ENCODE results near the gene MVB12A.

MVB12A gene

GRCh38 chr19:17405250-17406045, 14.4 kb upstream of the MVB12A start, which contains the start of gene BST2:
TSS of gene BST2 (minus strand) at chr19:17405630. CDS start at chr19:17405575, 55 bp downstream.
- DNase-seq = no peak

- no peak for DNase-seq
These were observed 13.6 kb upstream of the MVB12A start for GRCh38 chr19:17406046-17406886.

GRCh38 chr19:17406887-17407196, 13.0 kb upstream of the MVB12A start:
- DNase-seq = no peak

GRCh38 chr19:17409990-17410389, 9.9 kb upstream of the MVB12A start:
- DNase-seq = no peak

- DNase-seq = no peak
These were observed 8.0 kb upstream of the MVB12A start for GRCh38 chr19:17411801-17412200.

- no peak for DNase-seq
These were observed 5.8 kb upstream of the MVB12A start for GRCh38 chr19:17414097-17414496.

- DNase-seq = no peak
These were observed 4.7 kb upstream of the MVB12A start for GRCh38 chr19:17415121-17415520.

GRCh38 chr19:17418710-17419109, 1.1 kb upstream of the MVB12A start:
- no peak for DNase-seq

- DNase-seq = no peak
These were observed 660 bp upstream of the MVB12A start for GRCh38 chr19:17419154-17419620.

GRCh38 chr19:17420475-17420924, 653 bp downstream of the MVB12A start:
- DNase-seq = no peak

GRCh38 chr19:17421942-17422341, 2.1 kb downstream of the MVB12A start:
- DNase-seq = no peak

GRCh38 chr19:17423429-17424208, 3.8 kb downstream of the MVB12A start:
- no peak for DNase-seq

- DNase-seq = no peak
These were observed 5.0 kb downstream of the MVB12A start for GRCh38 chr19:17424743-17425365.

GRCh38 chr19:17429641-17430113, 9.8 kb downstream of the MVB12A start:
- DNase-seq = no peak

- no peak for DNase-seq
These were observed 11.6 kb downstream of the MVB12A start for GRCh38 chr19:17431417-17431816.

- no peak for DNase-seq
These were observed 15.4 kb downstream of the MVB12A start for GRCh38 chr19:17435218-17435617.

- DNase-seq = no peak
These were observed 16.4 kb downstream of the MVB12A start for GRCh38 chr19:17436094-17436873.

- DNase-seq = no peak
These were observed 17.0 kb downstream of the MVB12A start for GRCh38 chr19:17436874-17437267.

- no peak for DNase-seq
These were observed 21.6 kb downstream of the MVB12A start for GRCh38 chr19:17441241-17442021.

GRCh38 chr19:17445526-17446165, 25.8 kb downstream of the MVB12A start:
- no peak for DNase-seq
